Spleen (tissue), 11 donors: ENCODE data around the gene ZSCAN29. TPM values are rescaled to one million over a fixed set of nuclear protein-coding genes. Genes with fewer than 3 reads are reported as not detected.

Experiments
- DNase-seq: peaks from one replicate; pipeline ENCODE4 v3.0.0-alpha.2; 2020
- H3K27ac ChIP-seq, 8 donors: fragments of 200-600 bp; sonication (generic) in 7 of 8; 1 replicate in 4 of 8; 2 replicates in 4 of 8; pipeline versions ENCODE4 v1.5.0 to v1.8.0; 2016 to 2021; ENCODE audit warnings: inconsistent platforms in 4 of 8, mild to moderate bottlenecking in 4 of 8, moderate library complexity in 1 of 8
- H3K27me3 ChIP-seq, 7 donors: fragments of 200-600 bp; sonication (generic) in 6 of 7; replicated peaks in 1 of 7; 1 replicate in 4 of 7; 2 replicates in 3 of 7; pipeline versions ENCODE4 v1.5.0 to v1.8.0; 2016 to 2021; ENCODE audit warnings: inconsistent platforms in 3 of 7, mild to moderate bottlenecking in 1 of 7
- H3K36me3 ChIP-seq, 6 donors: fragments of 200-600 bp; sonication (generic) in 5 of 6; 1 replicate in 4 of 6; 2 replicates in 2 of 6; pipeline versions ENCODE4 v1.5.0 to v1.8.0; 2016 to 2021; ENCODE audit warnings: inconsistent platforms in 2 of 6
- H3K4me1 ChIP-seq, 6 donors: fragments of 200-600 bp; sonication (generic) in 5 of 6; 1 replicate in 3 of 6; 2 replicates in 3 of 6; pipeline versions ENCODE4 v1.5.0 to v1.8.0; 2016 to 2021; ENCODE audit warnings: inconsistent platforms in 3 of 6
- H3K4me3 ChIP-seq, 8 donors: fragments of 200-600 bp; sonication (generic) in 7 of 8; 1 replicate in 4 of 8; 2 replicates in 4 of 8; pipeline versions ENCODE4 v1.5.0 to v1.8.0; 2016 to 2021; ENCODE audit warnings: inconsistent platforms in 4 of 8, mild to moderate bottlenecking in 4 of 8, moderate library complexity in 2 of 8
- H3K9me3 ChIP-seq, 8 donors: fragments of 200-600 bp; sonication (generic) in 7 of 8; 1 replicate in 4 of 8; 2 replicates in 4 of 8; pipeline versions ENCODE4 v1.5.0 to v1.8.0; 2016 to 2021; ENCODE audit warnings: inconsistent platforms in 4 of 8
- CTCF ChIP-seq, 11 experiments: fragments of 200-600 bp in 7 of 11; fragments of 450-650 bp in 4 of 11; sonication (generic) in 4 of 11; IDR thresholded peaks in 8 of 11; conservative IDR thresholded peaks in 3 of 11; 1 replicate in 7 of 11; 2 replicates in 4 of 11; pipeline versions ENCODE4 v1.4.0 to v1.8.0; 2016 to 2021; ENCODE audit warnings: antibody characterized with exemption in 11 of 11, inconsistent platforms in 4 of 11, mild to moderate bottlenecking in 1 of 11
- POLR2A ChIP-seq, 3 donors: fragments of 450-650 bp; IDR thresholded peaks; one replicate each; pipeline ENCODE4 v1.5.1; 2017; ENCODE audit warnings: antibody characterized with exemption in 3 of 3, mild to moderate bottlenecking in 1 of 3
- POLR2AphosphoS5 ChIP-seq, 3 donors: sonication (generic); formaldehyde crosslinking; IDR thresholded peaks; one replicate each; pipeline ENCODE4 v1.5.1; 2017; ENCODE audit warnings: antibody characterized with exemption in 3 of 3
- WGBS, 5 donors: extraction: QIAGEN DNeasy Blood & Tissue Kit in 3 of 5; methylation state at CpG; one replicate each; pipeline versions ENCODE4 v1.1.5 to v1.1.7; 2013 to 2018; 5-methylcytosine and 5-hydroxymethylcytosine counted together
- intact Hi-C: fragments of 100-400 bp; cut with DNase I; formaldehyde crosslinking; loops from one replicate; pipeline ENCODE4 v1.15.0; 2023; ENCODE audit warnings: low total_unique reads
- polyA plus RNA-seq, 3 donors: library from polyadenylated mRNA; stranded (reverse); fragments of 200-250 nt; gene quantifications; one replicate each; pipeline ENCODE4 v1.2.1, GENCODE V29; 2013
- total RNA-seq, 7 donors: library from RNA; depleted of rRNA in 3 of 7; stranded (reverse); fragments of >200 nt in 3 of 7; fragmentation: NEBNext Ultra II Directional in 4 of 7; extraction: Animal tissue kit (Norgen Biotek cat#: 25700) in 4 of 7; gene quantifications; one replicate each; pipeline versions ENCODE4 v1.1.0 to v1.2.1, GENCODE V29; 2016 to 2021
- donor health status: healthy with polysubstance abuse.
- donor health status: DM: no; HTN: no; CAD: no; lungs with moderate emphysema.
- donor health status: DM: no; HTN: no; CAD: no.
- donor health status: Bipolar disorder and iron deficiency.
- donor health status: healthy.
- donor health status: DM: no; HTN: no; CAD: no.
- donor health status: DM: yes; HTN: yes; CAD: no.

ZSCAN29 gene
- total and polyA plus RNA-seq, 10 donors: 4.6 to 33.4 (median 23.1) TPM

DNA sequence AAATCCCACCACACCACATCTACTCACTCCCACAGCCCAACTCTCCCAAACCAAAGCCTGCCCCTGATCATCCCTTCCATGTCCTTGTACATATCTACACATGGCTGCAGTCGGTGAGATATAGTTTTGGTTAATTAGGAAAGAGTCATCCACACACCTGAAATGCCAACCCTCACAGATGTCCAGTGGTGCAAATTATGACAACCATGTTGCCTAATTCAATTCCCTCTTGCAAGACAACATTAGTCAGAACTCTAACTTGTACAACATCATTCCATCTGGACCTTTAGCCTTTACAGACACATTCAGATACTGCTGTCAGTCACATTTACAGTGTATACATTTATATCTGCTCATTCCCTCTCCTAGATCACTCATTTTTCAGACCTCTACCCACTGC is 41.3 kb upstream of the ZSCAN29 start:
- Histone ChIP-seq H3K36me3 (peaks cover 8 to 98% (median 70%) of the 10 kb centered on the region in 6 donors), H3K27ac (no peak overlapping the region), H3K4me3 (no peak overlapping the region), H3K27me3 (no peaks in the 10 kb centered on the region), H3K4me1 (no peaks in the 10 kb centered on the region), H3K9me3 (no peaks in the 10 kb centered on the region)
- intact Hi-C loops: loop anchor here (10.0 kb wide), 1 partner anchor 63 kb away; no protein-coding TSS in a partner anchor
- TF ChIP-seq CTCF (IDR thresholded peaks at IDR 0.05 in 8 of 11, conservative IDR thresholded peaks at IDR 0.05 in 3 of 11) (no peak), POLR2AphosphoS5 (IDR thresholded peaks at IDR 0.05) (no peak), POLR2A (IDR thresholded peaks at IDR 0.05) (no peak)
- DNase-seq: no peak
- 83 to 100% (median 96%) methylated on average over 1 of the region's 1 CpG for WGBS, 5 donors

DNA sequence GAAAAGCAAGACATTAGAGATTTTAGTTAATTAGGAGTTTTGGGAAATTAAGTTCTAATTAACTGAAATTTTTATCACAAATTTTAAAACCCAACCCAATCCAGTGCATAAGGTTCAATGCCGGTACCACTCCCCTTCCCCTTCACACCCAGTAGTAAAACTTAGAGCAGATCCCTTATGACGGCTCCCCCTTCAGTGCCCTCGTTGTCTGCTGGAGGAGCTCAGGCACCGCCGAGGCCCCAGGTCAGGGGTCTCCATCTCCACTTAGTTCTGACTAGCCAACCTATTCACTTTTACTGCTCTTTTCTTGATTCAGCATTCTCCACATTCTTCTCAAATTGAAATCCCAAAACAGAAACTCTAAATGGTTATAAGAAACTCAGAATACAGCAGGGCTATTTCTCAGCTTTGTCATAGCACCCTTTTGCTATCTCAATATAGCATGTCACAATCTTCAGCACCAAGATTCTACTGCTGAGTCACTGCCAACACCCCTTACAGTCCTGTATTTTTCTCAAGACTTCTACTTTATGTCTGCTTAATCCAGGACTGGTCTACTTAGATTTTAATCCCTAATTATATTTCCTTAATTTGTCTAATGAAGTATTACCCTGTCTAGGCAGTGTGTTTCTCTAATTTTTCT is 39.9 kb upstream of the ZSCAN29 start:
- DNase-seq: no peak
- H3K27ac ChIP-seq: no peak overlapping the region

DNA sequence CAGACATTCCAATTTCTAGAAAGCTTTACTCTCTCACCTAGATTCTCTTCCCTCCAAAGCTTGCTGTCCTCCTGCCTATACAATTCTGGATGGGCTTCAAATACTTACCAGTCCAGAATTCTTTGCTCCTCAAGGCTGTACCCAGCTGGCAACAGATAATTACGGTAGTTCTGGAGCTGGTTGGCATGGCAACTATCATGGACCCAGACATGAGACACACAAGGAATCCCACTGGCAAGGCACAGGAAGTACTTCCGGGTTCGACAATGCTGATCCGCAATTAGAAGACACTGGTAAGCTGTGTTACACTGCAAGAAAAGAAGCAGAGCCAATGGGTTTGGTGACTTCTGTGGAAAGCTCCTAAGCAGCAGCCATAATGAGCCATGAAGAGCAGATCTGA is 37.9 kb upstream of the ZSCAN29 start:
- Histone ChIP-seq H3K4me1 (no peaks in the 10 kb centered on the region), H3K9me3 (no peaks in the 10 kb centered on the region), H3K27ac (no peak overlapping the region), H3K27me3 (no peaks in the 10 kb centered on the region), H3K36me3 (peaks cover 8 to 100% (median 83%) of the 10 kb centered on the region in 6 donors), H3K4me3 (no peak overlapping the region)
- 84 to 94% (median 93%) methylated on average over 4 of the region's 4 CpGs for WGBS, 5 donors
- TF ChIP-seq POLR2AphosphoS5 (IDR thresholded peaks at IDR 0.05) (no peak), POLR2A (IDR thresholded peaks at IDR 0.05) (no peak), CTCF (IDR thresholded peaks at IDR 0.05 in 8 of 11, conservative IDR thresholded peaks at IDR 0.05 in 3 of 11) (no peak)
- DNase-seq: no peak
- intact Hi-C loops: no loop called here

More for the DNA sequence above, 39.9 kb upstream of the ZSCAN29 start:
- TF ChIP-seq POLR2A (IDR thresholded peaks at IDR 0.05) (no peak), POLR2AphosphoS5 (IDR thresholded peaks at IDR 0.05) (no peak), CTCF (IDR thresholded peaks at IDR 0.05 in 8 of 11, conservative IDR thresholded peaks at IDR 0.05 in 3 of 11) (no peak)
- H3K27me3 ChIP-seq: no peaks in the 10 kb centered on the region
- H3K9me3 ChIP-seq: no peaks in the 10 kb centered on the region
- H3K4me3 ChIP-seq: no peak overlapping the region
- no peaks in the 10 kb centered on the region for H3K4me1 ChIP-seq
- intact Hi-C loops: loop anchor here (10.0 kb wide), 1 partner anchor 64 kb away; no protein-coding TSS in a partner anchor
- 89 to 95% (median 91%) methylated on average over 5 of the region's 5 CpGs for WGBS, 5 donors
- peaks cover 8 to 100% (median 80%) of the 10 kb centered on the region in 6 donors for H3K36me3 ChIP-seq

- H3K27ac ChIP-seq: no peak overlapping the region
- no peaks in the 10 kb centered on the region for H3K27me3 ChIP-seq
- H3K4me1 ChIP-seq: no peaks in the 10 kb centered on the region
- TF ChIP-seq CTCF (IDR thresholded peaks at IDR 0.05 in 8 of 11, conservative IDR thresholded peaks at IDR 0.05 in 3 of 11): no peak
- TF ChIP-seq POLR2A (IDR thresholded peaks at IDR 0.05): no peak
- TF ChIP-seq POLR2AphosphoS5 (IDR thresholded peaks at IDR 0.05): no peak
- H3K36me3 ChIP-seq: peaks cover 8 to 100% (median 84%) of the 10 kb centered on the region in 6 donors
- intact Hi-C loops: no loop called here
- H3K9me3 ChIP-seq: no peaks in the 10 kb centered on the region
- DNase-seq: no peak
- WGBS, 5 donors: 90 to 96% (median 93%) methylated on average over 2 of the region's 2 CpGs
- H3K4me3 ChIP-seq: no peak overlapping the region
Measured at GRCh38 chr15:43406808-43407207, 36.0 kb upstream of the ZSCAN29 start.
